Suprapubic skin (tissue), 4 donors: ENCODE measurements around the gene XPO6. TPM values are rescaled to one million over a fixed set of nuclear protein-coding genes. Genes with fewer than 3 reads are reported as not detected.

Experiments used
- DNase-seq, 2 donors: peaks; one replicate each; pipeline ENCODE4 v3.0.0-alpha.2; 2019; ENCODE audit warnings: low spot score in 2 of 2
- H3K27ac ChIP-seq: fragments of 200-600 bp; sonication (generic); one replicate; pipeline ENCODE4 v1.5.1; 2019
- H3K27me3 ChIP-seq: fragments of 200-600 bp; sonication (generic); one replicate; pipeline ENCODE4 v1.5.1; 2019
- H3K36me3 ChIP-seq: fragments of 200-600 bp; sonication (generic); one replicate; pipeline ENCODE4 v1.5.1; 2019
- H3K4me1 ChIP-seq: fragments of 200-600 bp; sonication (generic); one replicate; pipeline ENCODE4 v1.5.1; 2019
- H3K4me3 ChIP-seq: fragments of 200-600 bp; sonication (generic); one replicate; pipeline ENCODE4 v1.5.1; 2019; ENCODE audit warnings: mild to moderate bottlenecking
- H3K9me3 ChIP-seq: fragments of 200-600 bp; sonication (generic); one replicate; pipeline ENCODE4 v1.5.1; 2019
- CTCF ChIP-seq, 2 donors: fragments of 200-600 bp in 1 of 2; fragments of 450-650 bp in 1 of 2; sonication (generic) in 1 of 2; IDR thresholded peaks; one replicate each; pipeline ENCODE4 v1.5.1; 2016 to 2019; ENCODE audit warnings: antibody characterized with exemption in 2 of 2, mild to moderate bottlenecking in 1 of 2, moderate library complexity in 1 of 2
- EP300 ChIP-seq: sonication (generic); formaldehyde crosslinking; IDR thresholded peaks from one replicate; pipeline ENCODE4 v1.6.1; 2017; ENCODE audit warnings: antibody characterized with exemption
- POLR2A ChIP-seq, 2 donors: fragments of 450-650 bp; IDR thresholded peaks; one replicate each; pipeline ENCODE4 v1.6.1; 2017; ENCODE audit warnings: antibody characterized with exemption in 2 of 2, mild to moderate bottlenecking in 2 of 2, moderate library complexity in 2 of 2
- POLR2AphosphoS5 ChIP-seq, 3 donors: sonication (generic); formaldehyde crosslinking; IDR thresholded peaks; one replicate each; pipeline ENCODE4 v1.6.1; 2017; ENCODE audit warnings: antibody characterized with exemption in 3 of 3
- WGBS: methylation state at CpG from one replicate; pipeline ENCODE4 v1.1.5; 2018; 5-methylcytosine and 5-hydroxymethylcytosine counted together
- total RNA-seq, 4 donors: library from RNA; depleted of rRNA; stranded (reverse); fragments of >200 nt; gene quantifications; one replicate each; pipeline ENCODE4 v1.1.0, GENCODE V29; 2016

Gene XPO6
- total RNA-seq, 4 donors from 2014 or later, result 78.6 to 161 (median 88.1) TPM

GRCh38 chr16:28062261-28062846, 149.4 kb downstream of the XPO6 start:
- H3K9me3 ChIP-seq, result no peaks in the 10 kb centered on the region
- TF ChIP-seq POLR2AphosphoS5 (IDR thresholded peaks at IDR 0.05), result no peak
- TF ChIP-seq CTCF (IDR thresholded peaks at IDR 0.05), result no peak
- TF ChIP-seq POLR2A (IDR thresholded peaks at IDR 0.05), result no peak
- TF ChIP-seq EP300, result no peak
- peak overlapping the region; percentile 49 for H3K4me3 ChIP-seq
- H3K27ac ChIP-seq, result no peak overlapping the region
- WGBS, result 29% methylated on average over 4 of the region's 39 CpGs
- no peak for DNase-seq
- H3K27me3 ChIP-seq, result peaks cover 83% of the 10 kb centered on the region
- no peaks in the 10 kb centered on the region for H3K36me3 ChIP-seq
- H3K4me1 ChIP-seq, result peaks cover 13% of the 10 kb centered on the region

- Histone ChIP-seq H3K36me3 (no peaks in the 10 kb centered on the region), H3K4me1 (peaks cover 13% of the 10 kb centered on the region), H3K4me3 (no peak overlapping the region), H3K27ac (no peak overlapping the region), H3K27me3 (peaks cover 89% of the 10 kb centered on the region), H3K9me3 (no peaks in the 10 kb centered on the region)
- TF ChIP-seq EP300, result no peak
- DNase-seq, result no peak
- 85% methylated on average over 10 of the region's 10 CpGs for WGBS
These were observed 150.2 kb downstream of the XPO6 start for GRCh38 chr16:28061352-28062101.

- Histone ChIP-seq H3K27me3 (peaks cover 83% of the 10 kb centered on the region), H3K27ac (no peak overlapping the region), H3K9me3 (no peaks in the 10 kb centered on the region), H3K36me3 (no peaks in the 10 kb centered on the region), H3K4me3 (no peak overlapping the region), H3K4me1 (peaks cover 13% of the 10 kb centered on the region)
- no peak for DNase-seq
- 31% methylated on average over 12 of the region's 12 CpGs for WGBS
- TF ChIP-seq POLR2AphosphoS5 (IDR thresholded peaks at IDR 0.05) (no peak), CTCF (IDR thresholded peaks at IDR 0.05) (no peak), EP300 (no peak), POLR2A (IDR thresholded peaks at IDR 0.05) (no peak)
These were observed 151.8 kb downstream of the XPO6 start for GRCh38 chr16:28059841-28060575.

- Histone ChIP-seq H3K9me3 (no peaks in the 10 kb centered on the region), H3K27ac (no peak overlapping the region), H3K36me3 (no peaks in the 10 kb centered on the region), H3K27me3 (peaks cover 80% of the 10 kb centered on the region), H3K4me3 (no peak overlapping the region), H3K4me1 (peaks cover 13% of the 10 kb centered on the region)
- DNase-seq, result no peak
- TF ChIP-seq POLR2AphosphoS5 (IDR thresholded peaks at IDR 0.05) (no peak), EP300 (no peak), CTCF (IDR thresholded peaks at IDR 0.05) (no peak), POLR2A (IDR thresholded peaks at IDR 0.05) (no peak)
- 55% methylated on average over 17 of the region's 18 CpGs for WGBS
These were observed 152.8 kb downstream of the XPO6 start for GRCh38 chr16:28058839-28059589.

GRCh38 chr16:28057949-28058348, 153.8 kb downstream of the XPO6 start:
- WGBS, result 74% methylated on average over 6 of the region's 8 CpGs
- H3K4me1 ChIP-seq, result peaks cover 5% of the 10 kb centered on the region
- no peak overlapping the region for H3K4me3 ChIP-seq
- no peak for DNase-seq
- no peaks in the 10 kb centered on the region for H3K36me3 ChIP-seq
- TF ChIP-seq CTCF (IDR thresholded peaks at IDR 0.05) (no peak), POLR2A (IDR thresholded peaks at IDR 0.05) (no peak), EP300 (no peak)
- H3K27ac ChIP-seq, result no peak overlapping the region
- no peaks in the 10 kb centered on the region for H3K9me3 ChIP-seq
- peaks cover 79% of the 10 kb centered on the region for H3K27me3 ChIP-seq
